Ovary (tissue), 10 donors: Measurements from ENCODE around the gene F13A1. TPM values are rescaled to one million over a fixed set of nuclear protein-coding genes. Genes with fewer than 3 reads are reported as not detected.

Experiments
- DNase-seq, 5 donors: peaks; one replicate each; pipeline ENCODE4 v3.0.0-alpha.2; 2019 to 2020
- H3K27ac ChIP-seq, 2 donors: fragments of 200-600 bp; one replicate each; pipeline versions ENCODE4 v1.5.1 to v1.8.0; 2019 to 2022
- H3K27me3 ChIP-seq: fragments of 200-600 bp; one replicate; pipeline ENCODE4 v1.8.0; 2022
- H3K36me3 ChIP-seq: fragments of 200-600 bp; sonication (generic); one replicate; pipeline ENCODE4 v1.5.1; 2019
- H3K4me1 ChIP-seq: one replicate; pipeline ENCODE4 v1.8.1; 2013; ENCODE audit warnings: mild to moderate bottlenecking, moderate library complexity; ENCODE audit not compliant: insufficient read depth
- H3K4me3 ChIP-seq: fragments of 200-600 bp; sonication (generic); one replicate; pipeline ENCODE4 v1.5.1; 2017
- H3K9me3 ChIP-seq, 2 donors: fragments of 200-600 bp in 1 of 2; sonication (generic) in 1 of 2; one replicate each; pipeline versions ENCODE4 v1.5.1 to v1.8.1; 2013 to 2019; ENCODE audit warnings: mild to moderate bottlenecking in 1 of 2, moderate library complexity in 1 of 2
- CTCF ChIP-seq, 3 donors: fragments of 450-650 bp in 2 of 3; fragments of 200-600 bp in 1 of 3; IDR thresholded peaks; one replicate each; pipeline versions ENCODE4 v1.5.1 to v1.8.0; 2016 to 2022; ENCODE audit warnings: antibody characterized with exemption in 3 of 3, mild to moderate bottlenecking in 1 of 3
- EP300 ChIP-seq: sonication (generic); formaldehyde crosslinking; IDR thresholded peaks from one replicate; pipeline ENCODE4 v1.6.1; 2017; ENCODE audit warnings: antibody characterized with exemption
- POLR2A ChIP-seq: fragments of 450-650 bp; IDR thresholded peaks from one replicate; pipeline ENCODE4 v1.6.1; 2017; ENCODE audit warnings: antibody characterized with exemption, mild to moderate bottlenecking, moderate library complexity
- WGBS, 3 donors: extraction: QIAGEN DNeasy Blood & Tissue Kit in 1 of 3; methylation state at CpG; one replicate each; pipeline versions ENCODE4 v1.1.5 to v1.1.7; 2013 to 2017; 5-methylcytosine and 5-hydroxymethylcytosine counted together
- intact Hi-C, 4 donors: fragments of 100-400 bp; cut with DNase I; formaldehyde crosslinking; loops; one replicate each; pipeline versions ENCODE4 v1.11.0 to v1.15.1; 2022 to 2023
- long read RNA-seq, 3 donors: library from polyadenylated mRNA in 2 of 3; unstranded in 2 of 3; transcript quantifications; one replicate each; pipeline ENCODE4 v2.0.0 and lab custom pipeline, GENCODE V29; 2021 to 2026
- polyA plus RNA-seq, 2 donors: library from polyadenylated mRNA; stranded (reverse); fragments of 200-250 nt in 1 of 2; fragments of 350-450 nt in 1 of 2; fragmentation: Illumina TruSeq in 1 of 2; extraction: RNeasy Lipid Tissue Mini Kit (QIAGEN cat#74804) in 1 of 2; gene quantifications; one replicate each; pipeline ENCODE4 v1.2.3, GENCODE V29; 2013 to 2014
- total RNA-seq, 7 donors: library from RNA; depleted of rRNA in 2 of 7; stranded (reverse); fragments of >200 nt in 2 of 7; fragmentation: NEBNext Ultra II Directional in 3 of 7; extraction: Animal tissue kit (Norgen Biotek cat#: 25700) in 3 of 7; gene quantifications; one replicate each; pipeline versions ENCODE4 v1.1.0 to v1.2.4, GENCODE V29; 2016 to 2023
- donor health status: DM: no; HTN: no; CAD: no; lungs with moderate emphysema.
- donor health status: DM: no; HTN: no; CAD: no.
- donor health status: Bipolar disorder and iron deficiency.
- donor health status: DM: yes; HTN: yes; CAD: no.
- donor health status: DM: no; HTN: no; CAD: no.
- donor health status: DM: yes; HTN: yes; CAD: no.

F13A1 gene
- total RNA-seq: 10 to 100 TPM in 6 of 7 donors, 1 to 10 TPM in 1; 6.2 to 80.9 (median 25.9) TPM
- polyA plus RNA-seq: 100 to 1,000 TPM in 1 of 2 donors, 10 to 100 TPM in 1; 19.6 to 124 TPM
- long read RNA-seq, donor 1, partial matches to known transcripts: 1 of 5 reads
- long read RNA-seq, donor 1, other reads (novel, unspliced or antisense): 1 of 5 reads
- long read RNA-seq, donor 2, partial matches to known transcripts: 0 of 1 reads
- long read RNA-seq, donor 2, other reads (novel, unspliced or antisense): 0 of 1 reads
- long read RNA-seq, donor 3, transcript F13A1-201 (15 exons, 3,999 nt): major isoform, 149 of 167 reads
- long read RNA-seq, donor 3, partial matches to known transcripts: 10 of 167 reads
- long read RNA-seq, donor 3, other reads (novel, unspliced or antisense): 8 of 167 reads

- no peak within 1 kb of the TSS for H3K4me3 ChIP-seq
- H3K36me3 ChIP-seq: no peaks in the 10 kb centered on the region
- TF ChIP-seq CTCF (IDR thresholded peaks at IDR 0.05): no peak
- no peaks in the 10 kb centered on the region for H3K27me3 ChIP-seq
- 2 to 9% (median 2%) methylated on average over 39 of the region's 39 CpGs for WGBS, 3 donors
- DNase-seq: no peak
- no peak within 1 kb of the TSS for H3K27ac ChIP-seq
- H3K9me3 ChIP-seq: no peaks in the 10 kb centered on the region
- no peaks in the 10 kb centered on the region for H3K4me1 ChIP-seq
- intact Hi-C loops: no loop called here
Measured at GRCh38 chr6:6319952-6320811, at the start of gene F13A1. Gene F13A1 (minus strand): TSS chr6:6320662. CDS start chr6:6318664, 1,998 bp downstream.

GRCh38 chr6:6368684-6369052, 48.2 kb upstream of the F13A1 start:
- no peak for TF ChIP-seq POLR2A
- no peak for TF ChIP-seq CTCF (IDR thresholded peaks at IDR 0.05)
- no peak for TF ChIP-seq EP300
- 80 to 94% (median 87%) methylated on average over 1 of the region's 1 CpG for WGBS, 3 donors
- H3K27me3 ChIP-seq: no peaks in the 10 kb centered on the region
- no peak overlapping the region for H3K4me3 ChIP-seq
- no peak for DNase-seq
- H3K4me1 ChIP-seq: no peaks in the 10 kb centered on the region
- no peaks in the 10 kb centered on the region for H3K9me3 ChIP-seq
- H3K36me3 ChIP-seq: no peaks in the 10 kb centered on the region
- intact Hi-C loops: no loop called here
- H3K27ac ChIP-seq: no peak overlapping the region

GRCh38 chr6:6368040-6368683, 47.7 kb upstream of the F13A1 start:
- Histone ChIP-seq H3K4me3 (no peak overlapping the region), H3K36me3 (no peaks in the 10 kb centered on the region), H3K27ac (no peak overlapping the region), H3K27me3 (no peaks in the 10 kb centered on the region), H3K4me1 (no peaks in the 10 kb centered on the region), H3K9me3 (no peaks in the 10 kb centered on the region)
- WGBS, 3 donors: 89 to 98% (median 91%) methylated on average over 3 of the region's 3 CpGs
- DNase-seq: no peak
- TF ChIP-seq EP300 (no peak), POLR2A (no peak)
- intact Hi-C loops: no loop called here

GRCh38 chr6:6366803-6367202, 46.3 kb upstream of the F13A1 start:
- no peaks in the 10 kb centered on the region for H3K36me3 ChIP-seq
- H3K4me3 ChIP-seq: no peak overlapping the region
- H3K9me3 ChIP-seq: no peaks in the 10 kb centered on the region
- no peaks in the 10 kb centered on the region for H3K27me3 ChIP-seq
- intact Hi-C loops: no loop called here
- H3K27ac ChIP-seq: no peak overlapping the region
- WGBS, 3 donors: 66 to 77% (median 67%) methylated on average over 8 of the region's 8 CpGs
- no peak for DNase-seq
- TF ChIP-seq EP300 (no peak), POLR2A (no peak), CTCF (IDR thresholded peaks at IDR 0.05) (no peak)
- no peaks in the 10 kb centered on the region for H3K4me1 ChIP-seq
